HepG2 (cell line): Measurements from ENCODE around the gene HNRNPUL1. TPM values are rescaled to one million over a fixed set of nuclear protein-coding genes. Genes with fewer than 3 reads are reported as not detected.

Source experiments
- ARID3A ChIP-seq: IDR thresholded peaks from 2 replicates; pipeline ENCODE4 v1.6.1; 2012; ENCODE audit warnings: low read depth, low read length, improper control_type of control experiment
- ATF1 ChIP-seq: IDR thresholded peaks from 2 replicates; pipeline ENCODE4 v1.6.1; 2016; ENCODE audit warnings: mild to moderate bottlenecking, control low read depth
- CSRNP2 ChIP-seq: sonication (generic); formaldehyde crosslinking; conservative IDR thresholded peaks from 2 replicates; pipeline ENCODE4 v1.8.0; 2022; ENCODE audit warnings: low read depth, missing genetic modification reagents
- HIC2 ChIP-seq: sonication (generic); formaldehyde crosslinking; IDR thresholded peaks from 2 replicates; pipeline ENCODE4 v1.9.0; 2022; ENCODE audit warnings: low read depth, missing genetic modification reagents
- HMGA1 ChIP-seq: sonication (generic); formaldehyde crosslinking; conservative IDR thresholded peaks from 2 replicates; pipeline ENCODE4 v1.4.0; 2020; ENCODE audit warnings: missing genetic modification reagents
- HNF4G ChIP-seq, 2 experiments: sonication (generic) in 1 of 2; formaldehyde crosslinking in 1 of 2; IDR thresholded peaks; 2 replicates each; pipeline versions ENCODE4 v1.4.0 to v1.6.1; 2011 to 2020; ENCODE audit warnings: borderline replicate concordance in 2 of 2, low read depth in 2 of 2, mild to moderate bottlenecking in 2 of 2, low read length in 1 of 2, missing genetic modification reagents in 1 of 2, moderate library complexity in 1 of 2
- NCOA5 ChIP-seq: sonication (generic); formaldehyde crosslinking; IDR thresholded peaks from 2 replicates; pipeline ENCODE4 v1.4.0; 2020; ENCODE audit warnings: missing genetic modification reagents
- NFKB2 ChIP-seq: sonication (generic); formaldehyde crosslinking; IDR thresholded peaks from 2 replicates; pipeline ENCODE4 v1.4.0; 2020; ENCODE audit warnings: missing genetic modification reagents, borderline replicate concordance
- NRL ChIP-seq: sonication (generic); formaldehyde crosslinking; IDR thresholded peaks from 2 replicates; pipeline ENCODE4 v1.5.0; 2020; ENCODE audit warnings: missing genetic modification reagents, mild to moderate bottlenecking, moderate library complexity, borderline replicate concordance
- PCBP2 ChIP-seq: fragments of 200-400 bp; formaldehyde crosslinking; optimal IDR thresholded peaks from 2 replicates; pipeline ENCODE3; 2018; ENCODE audit warnings: low read length, low read depth; ENCODE audit not compliant: poor library complexity, severe bottlenecking
- TFE3 ChIP-seq: IDR thresholded peaks from 2 replicates; pipeline ENCODE4 v1.6.1; 2016
- XRCC5 ChIP-seq: fragments of 200-400 bp; formaldehyde crosslinking; optimal IDR thresholded peaks from 2 replicates; pipeline ENCODE3; 2017; ENCODE audit warnings: mild to moderate bottlenecking, low read length
- ZBTB3 ChIP-seq: sonication (generic); formaldehyde crosslinking; IDR thresholded peaks from 2 replicates; pipeline ENCODE4 v1.4.0; 2020; ENCODE audit warnings: low read depth, mild to moderate bottlenecking, moderate library complexity, missing genetic modification reagents, borderline replicate concordance
- ZBTB4 ChIP-seq: sonication (generic); formaldehyde crosslinking; IDR thresholded peaks from 2 replicates; pipeline ENCODE4 v1.4.0; 2020; ENCODE audit warnings: missing genetic modification reagents, mild to moderate bottlenecking, borderline replicate concordance
- ZFX ChIP-seq: sonication (generic); formaldehyde crosslinking; IDR thresholded peaks from 2 replicates; pipeline ENCODE4 v1.4.0; 2020; ENCODE audit warnings: mild to moderate bottlenecking, low read depth, missing genetic modification reagents, moderate library complexity
- ZNF121 ChIP-seq: sonication (generic); formaldehyde crosslinking; IDR thresholded peaks from 2 replicates; pipeline ENCODE4 v1.5.0; 2020; ENCODE audit warnings: mild to moderate bottlenecking, missing genetic modification reagents
- ZNF777 ChIP-seq: sonication (generic); formaldehyde crosslinking; IDR thresholded peaks from 2 replicates; pipeline ENCODE4 v1.4.0; 2020; ENCODE audit warnings: missing genetic modification reagents
- polyA plus RNA-seq, 8 experiments: library from polyadenylated mRNA; depleted of rRNA in 3 of 8; stranded (reverse) in 7 of 8; unstranded in 1 of 8; fragments of >200 nt; fragmentation: Illumina TruSeq in 4 of 8; extraction: Trizol in 4 of 8; gene quantifications; 2 replicates each; pipeline versions ENCODE4 v1.2.1 to v1.2.3, GENCODE V29; 2011 to 2016; ENCODE audit warnings: low read depth in 4 of 8, missing spikeins in 1 of 8, mixed read lengths in 1 of 8; ENCODE audit not compliant: insufficient read depth in 1 of 8
- total RNA-seq, 5 experiments: library from RNA; depleted of rRNA; stranded (reverse); fragments of >200 nt; fragmentation: Illumina TruSeq; extraction: Trizol; gene quantifications; 2 replicates each; pipeline ENCODE4 v1.2.3, GENCODE V29; 2016; ENCODE audit warnings: low read depth in 1 of 5

Gene HNRNPUL1
- total and polyA plus RNA-seq, 2 of the 13 experiments (the other 11 are each of a cell fraction or from before 2014, with no cell fraction given), result 30.9 to 81.7 TPM

GRCh38 chr19:41308450-41309179, 44.4 kb downstream of the HNRNPUL1 start (continued):
- TF ChIP-seq NRL (CRISPR knock-in tag), result peak; percentile 15; the same call in 1 of the 2 replicates
- TF ChIP-seq ZBTB4 (CRISPR knock-in tag), result no peak
- TF ChIP-seq ZBTB3, result no peak
- TF ChIP-seq TFE3 (CRISPR knock-in tag), result no peak
- TF ChIP-seq NCOA5, result no peak
- no peak for TF ChIP-seq ZNF777 (CRISPR knock-in tag)
- TF ChIP-seq ZNF121 (CRISPR knock-in tag), result no peak
- no peak for TF ChIP-seq HNF4G (IDR thresholded peaks at IDR 0.05; ENCODE audit: borderline replicate concordance, low read depth, low read length)
- no peak for TF ChIP-seq HNF4G (CRISPR knock-in tag; IDR thresholded peaks at IDR 0.05; ENCODE audit: borderline replicate concordance, low read depth)
- TF ChIP-seq HIC2 (CRISPR knock-in tag), result no peak
- TF ChIP-seq ZFX (CRISPR knock-in tag), result peak; percentile 60; the same call in 1 of the 2 replicates
- no peak for TF ChIP-seq HMGA1 (CRISPR knock-in tag)
- peak; percentile 76 for TF ChIP-seq XRCC5
- no peak for TF ChIP-seq ARID3A
- TF ChIP-seq CSRNP2 (CRISPR knock-in tag), result no peak
- TF ChIP-seq NFKB2 (CRISPR knock-in tag), result no peak
- no peak for TF ChIP-seq ATF1
- no peak for TF ChIP-seq PCBP2
